OCI-LY1 (cell line): ENCODE data around the gene LETM1.

Experiments used
- H2AFZ ChIP-seq: fragments of 200-600 bp; sonication (generic), shearing (Covaris generic); 2 replicates; pipeline ENCODE4 v1.6.0; 2014; ENCODE audit warnings: antibody characterized with exemption, mild to moderate bottlenecking, low read length
- H3F3A ChIP-seq: fragments of 200-600 bp; sonication (generic), shearing (Covaris generic); 2 replicates; pipeline ENCODE4 v1.6.0; 2014; ENCODE audit warnings: mild to moderate bottlenecking, antibody characterized with exemption, low read length, moderate library complexity; ENCODE audit not compliant: insufficient read depth
- H3K27ac ChIP-seq: fragments of 200-600 bp; sonication (generic); 2 replicates; pipeline ENCODE4 v1.5.1; 2014; ENCODE audit warnings: low read length, mixed run types, mild to moderate bottlenecking, low read depth; ENCODE audit not compliant: poor library complexity, severe bottlenecking
- H3K27me3 ChIP-seq: fragments of 200-600 bp; sonication (generic); 2 replicates; pipeline ENCODE4 v1.6.0; 2014; ENCODE audit warnings: antibody characterized with exemption, mild to moderate bottlenecking, low read length, moderate library complexity; ENCODE audit not compliant: insufficient read depth
- H3K36me3 ChIP-seq: fragments of 200-600 bp; sonication (generic); 2 replicates; pipeline ENCODE4 v1.6.1; 2014; ENCODE audit warnings: mild to moderate bottlenecking, antibody characterized with exemption, low read length, moderate library complexity, mixed read lengths; ENCODE audit not compliant: insufficient read depth
- H3K4me1 ChIP-seq: fragments of 200-600 bp; sonication (generic); 2 replicates; pipeline ENCODE4 v1.5.1; 2014; ENCODE audit warnings: mild to moderate bottlenecking, low read length, moderate library complexity; ENCODE audit not compliant: insufficient read depth, severe bottlenecking
- H3K4me2 ChIP-seq: fragments of 200-600 bp; sonication (generic), shearing (Covaris generic); 2 replicates; pipeline ENCODE4 v1.6.1; 2014; ENCODE audit warnings: low read length
- H3K4me3 ChIP-seq: fragments of 200-600 bp; sonication (generic); 2 replicates; pipeline ENCODE4 v1.5.1; 2014; ENCODE audit warnings: low read length, low read depth, mild to moderate bottlenecking, mixed read lengths; ENCODE audit not compliant: poor library complexity, severe bottlenecking
- H3K79me2 ChIP-seq: fragments of 200-600 bp; shearing (Covaris generic); 2 replicates; pipeline ENCODE4 v1.6.1; 2016; ENCODE audit warnings: mixed run types, low read length, mixed read lengths; ENCODE audit not compliant: insufficient read depth
- H3K9ac ChIP-seq: fragments of 200-600 bp; sonication (generic), shearing (Covaris generic); 2 replicates; pipeline ENCODE4 v1.6.1; 2014; ENCODE audit warnings: mild to moderate bottlenecking, low read length, mixed read lengths
- H3K9me2 ChIP-seq: fragments of 200-600 bp; sonication (generic), shearing (Covaris generic); 2 replicates; pipeline ENCODE4 v1.6.1; 2014; ENCODE audit warnings: low read depth, mild to moderate bottlenecking, low read length, mixed read lengths
- H3K9me3 ChIP-seq: fragments of 200-600 bp; shearing (Covaris generic); 2 replicates; pipeline ENCODE4 v1.6.1; 2014; ENCODE audit warnings: low read length, mixed read lengths
- H4K20me1 ChIP-seq: fragments of 200-600 bp; sonication (generic), shearing (Covaris generic); 2 replicates; pipeline ENCODE4 v1.6.0; 2016; ENCODE audit warnings: mild to moderate bottlenecking, low read length; ENCODE audit not compliant: insufficient read depth
- EZH2 ChIP-seq: fragments of 200-600 bp; sonication (generic), shearing (Covaris generic); IDR thresholded peaks from 2 replicates; pipeline ENCODE4 v1.8.0; 2017; ENCODE audit warnings: borderline replicate concordance, mixed run types, mild to moderate bottlenecking, antibody characterized with exemption, low read length, moderate library complexity, mixed read lengths
- TF ChIP-seq, protein P1 (sequence below): fragments of 200-600 bp; sonication (generic), shearing (Covaris generic); IDR thresholded peaks from 2 replicates; pipeline ENCODE4 v1.5.1; 2017; ENCODE audit warnings: mild to moderate bottlenecking, antibody characterized with exemption, low read length, moderate library complexity, mixed read lengths

The LETM1 gene

DNA sequence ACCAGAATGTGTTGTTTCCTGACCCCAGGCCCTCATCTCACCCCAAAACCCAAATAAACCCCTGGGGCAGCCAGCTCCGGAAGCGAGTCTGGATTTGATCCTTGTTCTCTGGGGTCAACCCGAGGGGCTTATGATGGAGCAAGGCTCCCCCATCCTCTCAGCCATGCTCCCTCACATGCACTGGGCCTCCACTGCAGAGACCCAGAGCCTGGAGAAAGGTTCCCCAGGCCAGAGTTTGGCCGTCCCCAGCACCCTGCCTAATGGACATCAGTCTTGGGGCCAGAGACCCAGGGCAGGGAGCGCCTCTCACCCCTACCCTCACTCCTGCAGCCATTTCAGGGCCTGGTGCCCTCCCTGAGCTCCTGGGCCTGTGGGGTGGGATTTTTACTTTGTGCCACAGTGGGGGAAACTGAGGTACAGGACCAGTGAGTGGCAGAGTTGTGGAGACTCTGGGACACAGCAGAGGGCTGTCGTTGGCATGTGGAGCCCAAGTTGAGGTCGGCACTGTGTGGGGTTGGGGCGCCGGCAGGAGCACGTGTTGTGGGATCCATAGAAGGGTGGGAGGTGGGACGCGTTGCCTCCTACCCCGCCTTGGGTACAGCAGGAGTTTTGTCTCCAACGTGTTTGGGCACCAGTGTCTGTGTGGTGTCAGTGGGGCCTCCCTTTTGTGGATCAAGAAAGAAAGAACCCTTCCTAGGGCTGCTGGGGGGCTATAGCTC, 59.3 kb downstream of the LETM1 start:
- Histone ChIP-seq H3K4me1 (no peaks in the 10 kb centered on the region), H3F3A (no peaks in the 10 kb centered on the region), H3K27ac (no peak overlapping the region), H3K79me2 (no peaks in the 10 kb centered on the region), H3K36me3 (no peaks in the 10 kb centered on the region), H2AFZ (no peak overlapping the region), H4K20me1 (no peaks in the 10 kb centered on the region), H3K27me3 (no peaks in the 10 kb centered on the region), H3K4me2 (no peak overlapping the region), H3K9me3 (no peaks in the 10 kb centered on the region), H3K9me2 (no peaks in the 10 kb centered on the region), H3K4me3 (no peak overlapping the region), H3K9ac (no peak overlapping the region)
- TF ChIP-seq EZH2 = no peak
- TF ChIP-seq, protein P1, sequence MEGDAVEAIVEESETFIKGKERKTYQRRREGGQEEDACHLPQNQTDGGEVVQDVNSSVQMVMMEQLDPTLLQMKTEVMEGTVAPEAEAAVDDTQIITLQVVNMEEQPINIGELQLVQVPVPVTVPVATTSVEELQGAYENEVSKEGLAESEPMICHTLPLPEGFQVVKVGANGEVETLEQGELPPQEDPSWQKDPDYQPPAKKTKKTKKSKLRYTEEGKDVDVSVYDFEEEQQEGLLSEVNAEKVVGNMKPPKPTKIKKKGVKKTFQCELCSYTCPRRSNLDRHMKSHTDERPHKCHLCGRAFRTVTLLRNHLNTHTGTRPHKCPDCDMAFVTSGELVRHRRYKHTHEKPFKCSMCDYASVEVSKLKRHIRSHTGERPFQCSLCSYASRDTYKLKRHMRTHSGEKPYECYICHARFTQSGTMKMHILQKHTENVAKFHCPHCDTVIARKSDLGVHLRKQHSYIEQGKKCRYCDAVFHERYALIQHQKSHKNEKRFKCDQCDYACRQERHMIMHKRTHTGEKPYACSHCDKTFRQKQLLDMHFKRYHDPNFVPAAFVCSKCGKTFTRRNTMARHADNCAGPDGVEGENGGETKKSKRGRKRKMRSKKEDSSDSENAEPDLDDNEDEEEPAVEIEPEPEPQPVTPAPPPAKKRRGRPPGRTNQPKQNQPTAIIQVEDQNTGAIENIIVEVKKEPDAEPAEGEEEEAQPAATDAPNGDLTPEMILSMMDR = no peak

DNA sequence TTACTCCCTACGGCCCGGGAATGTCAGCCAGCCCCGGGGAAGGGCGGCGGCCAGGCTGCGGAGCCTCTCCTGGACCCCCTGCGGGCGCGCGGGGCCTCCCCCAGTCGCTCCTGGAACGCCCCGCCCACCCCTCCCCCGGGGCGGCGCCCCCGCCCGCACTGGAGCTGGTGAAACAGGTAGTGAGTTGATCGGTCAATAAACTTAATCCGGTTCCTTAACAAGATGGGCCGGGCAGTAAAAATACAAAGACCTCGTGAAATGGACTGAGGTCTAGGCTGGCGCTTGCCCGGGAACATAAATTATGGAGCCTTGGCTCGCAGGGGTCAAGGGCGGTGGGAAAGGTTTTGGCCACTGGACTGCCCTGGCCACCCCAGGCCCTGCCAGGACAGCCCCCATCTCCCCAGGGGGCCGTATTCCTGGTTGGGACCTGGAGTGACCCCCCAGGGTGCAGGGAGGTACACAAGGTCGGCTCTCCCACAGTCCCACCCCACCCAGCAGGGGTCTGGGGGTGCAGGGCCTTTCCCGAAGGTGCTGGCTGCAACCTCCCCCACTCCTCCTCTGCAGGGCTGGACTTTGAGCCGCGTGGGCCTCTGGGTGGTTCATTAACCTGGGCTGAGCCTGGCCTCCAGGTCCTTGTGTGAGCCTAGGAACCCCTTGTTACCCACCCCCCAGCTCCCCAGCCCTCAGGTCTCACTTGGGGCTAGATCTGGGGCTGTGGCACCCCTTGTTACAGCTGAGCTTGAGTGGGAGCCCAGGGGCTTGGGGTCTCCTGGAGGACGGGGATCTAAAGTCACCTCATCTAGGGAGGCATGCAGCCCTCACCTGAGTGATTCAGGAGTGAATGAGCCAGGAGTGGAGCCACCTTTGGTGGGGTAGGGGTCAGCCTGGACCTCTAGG, 60.4 kb downstream of the LETM1 start:
- H3K27ac ChIP-seq = no peak overlapping the region
- H3K9me3 ChIP-seq = no peaks in the 10 kb centered on the region
- H3K79me2 ChIP-seq = no peaks in the 10 kb centered on the region
- H3K9ac ChIP-seq = no peak overlapping the region
- H3K27me3 ChIP-seq = no peaks in the 10 kb centered on the region
- no peak overlapping the region for H3K4me2 ChIP-seq
- H3F3A ChIP-seq = no peaks in the 10 kb centered on the region
- no peak overlapping the region for H3K4me3 ChIP-seq
- H3K36me3 ChIP-seq = no peaks in the 10 kb centered on the region
- no peaks in the 10 kb centered on the region for H4K20me1 ChIP-seq
- TF ChIP-seq, protein P1 = no peak
- no peak for TF ChIP-seq EZH2
- no peaks in the 10 kb centered on the region for H3K9me2 ChIP-seq
- H2AFZ ChIP-seq = no peak overlapping the region
- H3K4me1 ChIP-seq = no peaks in the 10 kb centered on the region

DNA sequence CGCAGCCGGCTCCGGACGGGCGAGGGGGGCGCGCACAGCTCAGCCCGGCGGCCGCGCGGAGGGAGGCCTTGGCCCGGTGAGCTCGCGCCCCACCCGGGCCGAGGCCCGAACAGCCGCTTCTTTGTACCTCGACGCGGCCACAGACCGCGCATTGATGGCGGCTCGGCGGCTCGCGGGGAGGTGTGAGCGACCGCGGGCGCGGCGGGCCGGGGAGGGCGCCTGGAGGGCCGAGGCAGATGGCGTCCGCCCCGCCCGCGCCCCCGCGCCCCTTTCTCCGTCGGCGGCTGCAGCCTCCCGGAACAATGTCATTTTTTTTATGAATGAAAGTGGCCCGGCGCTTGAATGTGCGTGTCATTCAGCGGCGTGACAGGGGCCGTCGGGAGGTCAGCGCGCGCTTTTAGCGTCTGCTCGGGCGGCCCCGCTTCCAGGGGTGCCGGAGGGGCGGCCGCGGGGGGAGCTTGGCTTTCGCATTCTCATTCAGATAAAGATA, 61.1 kb downstream of the LETM1 start:
- no peak overlapping the region for H3K4me3 ChIP-seq

More for the DNA sequence above, 61.1 kb downstream of the LETM1 start:
- Histone ChIP-seq H4K20me1 (no peaks in the 10 kb centered on the region), H3K9ac (no peak overlapping the region), H2AFZ (no peak overlapping the region), H3K27me3 (no peaks in the 10 kb centered on the region), H3K9me3 (no peaks in the 10 kb centered on the region), H3K9me2 (no peaks in the 10 kb centered on the region), H3K4me2 (no peak overlapping the region; the same call in 1 of the 2 replicates), H3K36me3 (no peaks in the 10 kb centered on the region), H3F3A (no peaks in the 10 kb centered on the region), H3K4me1 (no peaks in the 10 kb centered on the region), H3K27ac (no peak overlapping the region), H3K79me2 (no peaks in the 10 kb centered on the region)
- TF ChIP-seq, protein P1 = no peak
- TF ChIP-seq EZH2 = no peak
